Embryonic facial prominence (tissue), 1 donor: ENCODE results near the gene ESR2.
A peak's percentile ranks its signal among the peaks of the same experiment; 100 is the strongest.
"Not testable (repeated sequence)": the region's sequence is repeated elsewhere in the genome, so short reads cannot be mapped to it uniquely, and the experiment has no call there.

Source experiments
- DNase-seq: peaks from one replicate; pipeline ENCODE4 v3.0.0-alpha.2; 2016; ENCODE audit errors: extremely low spot score

The ESR2 gene

GRCh38 chr14:64293976-64294671 is at the start of gene ESR2:
Gene ESR2, minus strand, starts transcription at chr14:64294371. Its CDS starts 11,386 bp downstream, at chr14:64282985.
- DNase-seq, result no peak

- DNase-seq, result no peak
Observed at GRCh38 chr14:64340560-64341196, 46.5 kb upstream of the ESR2 start.

- peak; percentile 97 for DNase-seq
Observed at GRCh38 chr14:64338616-64339316, 44.6 kb upstream of the ESR2 start.

GRCh38 chr14:64337888-64338615 is 43.9 kb upstream of the ESR2 start:
- DNase-seq, result peak; percentile 63

- DNase-seq, result no peak
Observed at GRCh38 chr14:64329149-64329548, 35.0 kb upstream of the ESR2 start.

- DNase-seq, result no peak
Observed at GRCh38 chr14:64326502-64326901, 32.3 kb upstream of the ESR2 start.

GRCh38 chr14:64324895-64325294 is 30.7 kb upstream of the ESR2 start:
- no peak for DNase-seq

- DNase-seq, result no peak
Observed at GRCh38 chr14:64324461-64324860, 30.3 kb upstream of the ESR2 start.

- DNase-seq, result not testable (repeated sequence)
Observed at GRCh38 chr14:64320362-64320761, 26.2 kb upstream of the ESR2 start.

GRCh38 chr14:64318695-64319094 is 24.5 kb upstream of the ESR2 start:
- not testable (repeated sequence) for DNase-seq

- DNase-seq, result peak; percentile 73
Observed at GRCh38 chr14:64303471-64303917, 9.3 kb upstream of the ESR2 start.

GRCh38 chr14:64298773-64299172 is 4.6 kb upstream of the ESR2 start:
- DNase-seq, result no peak

- DNase-seq, result no peak
Observed at GRCh38 chr14:64296561-64296960, 2.4 kb upstream of the ESR2 start.

GRCh38 chr14:64294672-64295413 is 672 bp upstream of the ESR2 start:
- peak; percentile 4 for DNase-seq

GRCh38 chr14:64292197-64292596 is 2.0 kb downstream of the ESR2 start:
- no peak for DNase-seq

GRCh38 chr14:64289571-64289970 is 4.6 kb downstream of the ESR2 start:
- no peak for DNase-seq

- DNase-seq, result no peak
Observed at GRCh38 chr14:64281805-64282204, 12.4 kb downstream of the ESR2 start.

GRCh38 chr14:64279704-64280668 is 14.2 kb downstream of the ESR2 start:
- DNase-seq, result no peak

- DNase-seq, result no peak
Observed at GRCh38 chr14:64278458-64278857, 15.7 kb downstream of the ESR2 start.

GRCh38 chr14:64272019-64272418 is 22.2 kb downstream of the ESR2 start:
- DNase-seq, result no peak
